HepG2 (cell line): ENCODE measurements around the gene LRP2. TPM values are rescaled to one million over a fixed set of nuclear protein-coding genes. Genes with fewer than 3 reads are reported as not detected.

ENCODE experiments used
- ATAC-seq: fragments of 200-7000 bp; cut with Tn5 transposase; 3 replicates; pipeline ENCODE4 v1.9.1; 2020; ENCODE audit warnings: mild to moderate bottlenecking, moderate library complexity
- BruUV-seq: library from RNA; stranded (reverse); fragments of 400-500 nt; replicated peaks from 2 replicates; lab custom pipeline; 2021; lab: Mats Ljungman, UMichigan
- CTCF ChIA-PET: fragments of 300-600 bp; formaldehyde crosslinking; extraction: SDS; loops from one replicate; lab custom pipeline; 2021; ENCODE audit warnings: low total read pairs, inconsistent platforms, low intra/inter-chr PET ratio; lab: Yijun Ruan, JAX
- POLR2A ChIA-PET: fragments of 350-600 bp; sonication (Branson Sonifier 250); formaldehyde crosslinking; loops from one replicate; lab custom pipeline; 2020; ENCODE audit warnings: antibody characterized with exemption, inconsistent platforms; lab: Yijun Ruan, JAX
- DNase-seq: peaks from one replicate; pipeline ENCODE4 v3.0.0-alpha.2; 2015; ENCODE audit warnings: low spot score
- FAIRE-seq: peaks from 3 replicates; lab custom pipeline; 2011; peaks lifted over from hg19 to GRCh38; lab: Jason Lieb, UNC
- H2AFZ ChIP-seq: one replicate; pipeline ENCODE4 v1.6.1; 2011; ENCODE audit warnings: low read length, inconsistent platforms
- H3K27ac ChIP-seq: fragments of 300-600 bp; 3 replicates; pipeline ENCODE4 v1.8.0; 2011; ENCODE audit warnings: mixed run types, mild to moderate bottlenecking, mixed read lengths, low read length, inconsistent platforms; ENCODE audit not compliant: insufficient read depth; ENCODE audit errors: extremely low read length
- H3K27me3 ChIP-seq, 2 experiments: fragments of 200-600 bp in 1 of 2; 2 replicates in 1 of 2; 3 replicates in 1 of 2; pipeline versions ENCODE4 v1.6.0 to v1.8.0; 2011; ENCODE audit warnings: low read length in 2 of 2, mild to moderate bottlenecking in 2 of 2, moderate library complexity in 2 of 2, inconsistent platforms in 1 of 2; ENCODE audit not compliant: insufficient read depth in 2 of 2, control insufficient read depth in 1 of 2
- H3K36me3 ChIP-seq, 2 experiments: fragments of 200-600 bp in 1 of 2; replicated peaks in 1 of 2; 2 replicates in 1 of 2; 3 replicates in 1 of 2; pipeline versions ENCODE4 v1.5.1 to v1.8.0; 2011; ENCODE audit warnings: low read length in 2 of 2, inconsistent platforms in 1 of 2; ENCODE audit not compliant: insufficient read depth in 2 of 2, control insufficient read depth in 1 of 2
- H3K4me1 ChIP-seq: 2 replicates; pipeline ENCODE4 v1.5.1; 2012; ENCODE audit warnings: low read length, inconsistent platforms; ENCODE audit not compliant: insufficient read depth
- H3K4me2 ChIP-seq: 2 replicates; pipeline ENCODE4 v1.6.0; 2011; ENCODE audit warnings: low read depth, low read length, inconsistent platforms
- H3K4me3 ChIP-seq, 3 experiments: fragments of 200-600 bp in 1 of 3; sonication (generic), shearing (Covaris generic) in 1 of 3; replicated peaks in 1 of 3; 2 replicates each; pipeline ENCODE4 v1.5.1; 2011 to 2016; ENCODE audit warnings: low read length in 3 of 3, inconsistent platforms in 2 of 3, low read depth in 2 of 3, mild to moderate bottlenecking in 2 of 3, control low read depth in 1 of 3, mixed read lengths in 1 of 3; ENCODE audit not compliant: insufficient read depth in 1 of 3
- H3K79me2 ChIP-seq: one replicate; pipeline ENCODE4 v1.6.1; 2011; ENCODE audit warnings: low read length, inconsistent platforms; ENCODE audit not compliant: insufficient read depth
- H3K9ac ChIP-seq: 2 replicates; pipeline ENCODE4 v1.6.0; 2011; ENCODE audit warnings: mild to moderate bottlenecking, low read depth, low read length, inconsistent platforms; ENCODE audit not compliant: insufficient read depth
- H3K9me3 ChIP-seq: 2 replicates; pipeline ENCODE4 v1.5.1; 2012; ENCODE audit warnings: mild to moderate bottlenecking, low read length
- H4K20me1 ChIP-seq: 2 replicates; pipeline ENCODE4 v1.6.0; 2011; ENCODE audit warnings: inconsistent platforms, mild to moderate bottlenecking, low read length, moderate library complexity; ENCODE audit not compliant: insufficient read depth
- BRF2 ChIP-seq: sonication (generic); formaldehyde crosslinking; IDR thresholded peaks from 2 replicates; pipeline ENCODE4 v1.8.1; 2022; ENCODE audit warnings: mild to moderate bottlenecking, missing genetic modification reagents
- KDM1A ChIP-seq: IDR thresholded peaks from 2 replicates; pipeline ENCODE4 v1.6.1; 2016; ENCODE audit warnings: missing compliant biosample characterization
- NCOR1 ChIP-seq: fragments of 200-600 bp; sonication (generic); IDR thresholded peaks from 2 replicates; pipeline ENCODE4 v1.7.0; 2017; ENCODE audit warnings: antibody characterized with exemption, low read length, borderline replicate concordance
- NFE2L1 ChIP-seq: sonication (generic); formaldehyde crosslinking; IDR thresholded peaks from 2 replicates; pipeline ENCODE4 v1.4.0; 2020; ENCODE audit warnings: missing genetic modification reagents, mild to moderate bottlenecking, borderline replicate concordance
- PHF21A ChIP-seq: sonication (generic); formaldehyde crosslinking; IDR thresholded peaks from 2 replicates; pipeline ENCODE4 v1.5.0; 2020; ENCODE audit warnings: mild to moderate bottlenecking, missing genetic modification reagents
- REXO4 ChIP-seq: sonication (generic); formaldehyde crosslinking; IDR thresholded peaks from 2 replicates; pipeline ENCODE4 v1.8.0; 2022; ENCODE audit warnings: missing genetic modification reagents, mild to moderate bottlenecking, borderline replicate concordance
- ZFP62 ChIP-seq: sonication (generic); formaldehyde crosslinking; IDR thresholded peaks from 2 replicates; pipeline ENCODE4 v1.4.0; 2020; ENCODE audit warnings: missing genetic modification reagents
- ZMYM4 ChIP-seq: sonication (generic); formaldehyde crosslinking; IDR thresholded peaks from 2 replicates; pipeline ENCODE4 v1.8.1; 2023; ENCODE audit warnings: mild to moderate bottlenecking, missing genetic modification reagents
- ZNF234 ChIP-seq: sonication (generic); formaldehyde crosslinking; conservative IDR thresholded peaks from 2 replicates; pipeline ENCODE4 v1.5.1; 2020; ENCODE audit warnings: mild to moderate bottlenecking, missing genetic modification reagents
- ZNF44 ChIP-seq: sonication (generic); formaldehyde crosslinking; IDR thresholded peaks from 2 replicates; pipeline ENCODE4 v1.5.1; 2020; ENCODE audit warnings: mild to moderate bottlenecking, missing genetic modification reagents
- WGBS: methylation state at CpG from one replicate; pipeline ENCODE4 v1.1.6; 2017; ENCODE audit warnings: low lambda C conversion rate; 5-methylcytosine and 5-hydroxymethylcytosine counted together
- in situ Hi-C: cut with HindIII; loops from 2 replicates; pipeline ENCODE4 v1.10.0; 2017; ENCODE audit warnings: low pct_unique_long_range_greater_than_20kb; ENCODE audit not compliant: extremely low pct_ligation_motif_present
- intact Hi-C: fragments of 100-400 bp; cut with micrococcal nuclease; formaldehyde crosslinking; loops from one replicate; pipeline ENCODE4 v1.10.0; 2022; ENCODE audit not compliant: unreplicated experiment
- polyA plus RNA-seq, 8 experiments: library from polyadenylated mRNA; depleted of rRNA in 3 of 8; stranded (reverse) in 7 of 8; unstranded in 1 of 8; fragments of >200 nt; fragmentation: Illumina TruSeq in 4 of 8; extraction: Trizol in 4 of 8; gene quantifications; 2 replicates each; pipeline versions ENCODE4 v1.2.1 to v1.2.3, GENCODE V29; 2011 to 2016; ENCODE audit warnings: low read depth in 4 of 8, missing spikeins in 1 of 8, mixed read lengths in 1 of 8; ENCODE audit not compliant: insufficient read depth in 1 of 8
- total RNA-seq, 5 experiments: library from RNA; depleted of rRNA; stranded (reverse); fragments of >200 nt; fragmentation: Illumina TruSeq; extraction: Trizol; gene quantifications; 2 replicates each; pipeline ENCODE4 v1.2.3, GENCODE V29; 2016; ENCODE audit warnings: low read depth in 1 of 5
- TF ChIP-seq, protein P1 (sequence below): fragments of 450-650 bp; IDR thresholded peaks from 2 replicates; pipeline ENCODE4 v1.6.1; 2017; ENCODE audit warnings: mild to moderate bottlenecking
- TF ChIP-seq, protein P2 (sequence below): sonication (generic); formaldehyde crosslinking; IDR thresholded peaks from 2 replicates; pipeline ENCODE4 v1.4.0; 2020; ENCODE audit warnings: missing genetic modification reagents, borderline replicate concordance
- TF ChIP-seq, protein P3 (sequence below): sonication (generic); formaldehyde crosslinking; IDR thresholded peaks from 2 replicates; pipeline ENCODE4 v1.4.0; 2020; ENCODE audit warnings: mild to moderate bottlenecking, missing genetic modification reagents, borderline replicate concordance

Gene LRP2
- total and polyA plus RNA-seq, 2 of the 13 experiments (the other 11 are each of a cell fraction or from before 2014, with no cell fraction given) = 0.03 to 0.15 TPM

- in situ Hi-C loops = no loop called here
- Histone ChIP-seq H3K36me3 (no peaks in the 10 kb centered on the region), H2AFZ (no peak overlapping the region)
- TF ChIP-seq ZFP62 (CRISPR knock-in tag) (no peak), ZNF44 (no peak), NCOR1 (no peak), KDM1A (no peak), NFE2L1 (CRISPR knock-in tag) (no peak), BRF2 (no peak), PHF21A (CRISPR knock-in tag) (no peak), ZMYM4 (no peak), REXO4 (no peak), ZNF234 (CRISPR knock-in tag) (no peak)
- TF ChIP-seq, protein P1, sequence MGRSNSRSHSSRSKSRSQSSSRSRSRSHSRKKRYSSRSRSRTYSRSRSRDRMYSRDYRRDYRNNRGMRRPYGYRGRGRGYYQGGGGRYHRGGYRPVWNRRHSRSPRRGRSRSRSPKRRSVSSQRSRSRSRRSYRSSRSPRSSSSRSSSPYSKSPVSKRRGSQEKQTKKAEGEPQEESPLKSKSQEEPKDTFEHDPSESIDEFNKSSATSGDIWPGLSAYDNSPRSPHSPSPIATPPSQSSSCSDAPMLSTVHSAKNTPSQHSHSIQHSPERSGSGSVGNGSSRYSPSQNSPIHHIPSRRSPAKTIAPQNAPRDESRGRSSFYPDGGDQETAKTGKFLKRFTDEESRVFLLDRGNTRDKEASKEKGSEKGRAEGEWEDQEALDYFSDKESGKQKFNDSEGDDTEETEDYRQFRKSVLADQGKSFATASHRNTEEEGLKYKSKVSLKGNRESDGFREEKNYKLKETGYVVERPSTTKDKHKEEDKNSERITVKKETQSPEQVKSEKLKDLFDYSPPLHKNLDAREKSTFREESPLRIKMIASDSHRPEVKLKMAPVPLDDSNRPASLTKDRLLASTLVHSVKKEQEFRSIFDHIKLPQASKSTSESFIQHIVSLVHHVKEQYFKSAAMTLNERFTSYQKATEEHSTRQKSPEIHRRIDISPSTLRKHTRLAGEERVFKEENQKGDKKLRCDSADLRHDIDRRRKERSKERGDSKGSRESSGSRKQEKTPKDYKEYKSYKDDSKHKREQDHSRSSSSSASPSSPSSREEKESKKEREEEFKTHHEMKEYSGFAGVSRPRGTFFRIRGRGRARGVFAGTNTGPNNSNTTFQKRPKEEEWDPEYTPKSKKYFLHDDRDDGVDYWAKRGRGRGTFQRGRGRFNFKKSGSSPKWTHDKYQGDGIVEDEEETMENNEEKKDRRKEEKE = no peak
- TF ChIP-seq, protein P2, sequence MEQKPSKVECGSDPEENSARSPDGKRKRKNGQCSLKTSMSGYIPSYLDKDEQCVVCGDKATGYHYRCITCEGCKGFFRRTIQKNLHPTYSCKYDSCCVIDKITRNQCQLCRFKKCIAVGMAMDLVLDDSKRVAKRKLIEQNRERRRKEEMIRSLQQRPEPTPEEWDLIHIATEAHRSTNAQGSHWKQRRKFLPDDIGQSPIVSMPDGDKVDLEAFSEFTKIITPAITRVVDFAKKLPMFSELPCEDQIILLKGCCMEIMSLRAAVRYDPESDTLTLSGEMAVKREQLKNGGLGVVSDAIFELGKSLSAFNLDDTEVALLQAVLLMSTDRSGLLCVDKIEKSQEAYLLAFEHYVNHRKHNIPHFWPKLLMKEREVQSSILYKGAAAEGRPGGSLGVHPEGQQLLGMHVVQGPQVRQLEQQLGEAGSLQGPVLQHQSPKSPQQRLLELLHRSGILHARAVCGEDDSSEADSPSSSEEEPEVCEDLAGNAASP = no peak
- TF ChIP-seq, protein P3, sequence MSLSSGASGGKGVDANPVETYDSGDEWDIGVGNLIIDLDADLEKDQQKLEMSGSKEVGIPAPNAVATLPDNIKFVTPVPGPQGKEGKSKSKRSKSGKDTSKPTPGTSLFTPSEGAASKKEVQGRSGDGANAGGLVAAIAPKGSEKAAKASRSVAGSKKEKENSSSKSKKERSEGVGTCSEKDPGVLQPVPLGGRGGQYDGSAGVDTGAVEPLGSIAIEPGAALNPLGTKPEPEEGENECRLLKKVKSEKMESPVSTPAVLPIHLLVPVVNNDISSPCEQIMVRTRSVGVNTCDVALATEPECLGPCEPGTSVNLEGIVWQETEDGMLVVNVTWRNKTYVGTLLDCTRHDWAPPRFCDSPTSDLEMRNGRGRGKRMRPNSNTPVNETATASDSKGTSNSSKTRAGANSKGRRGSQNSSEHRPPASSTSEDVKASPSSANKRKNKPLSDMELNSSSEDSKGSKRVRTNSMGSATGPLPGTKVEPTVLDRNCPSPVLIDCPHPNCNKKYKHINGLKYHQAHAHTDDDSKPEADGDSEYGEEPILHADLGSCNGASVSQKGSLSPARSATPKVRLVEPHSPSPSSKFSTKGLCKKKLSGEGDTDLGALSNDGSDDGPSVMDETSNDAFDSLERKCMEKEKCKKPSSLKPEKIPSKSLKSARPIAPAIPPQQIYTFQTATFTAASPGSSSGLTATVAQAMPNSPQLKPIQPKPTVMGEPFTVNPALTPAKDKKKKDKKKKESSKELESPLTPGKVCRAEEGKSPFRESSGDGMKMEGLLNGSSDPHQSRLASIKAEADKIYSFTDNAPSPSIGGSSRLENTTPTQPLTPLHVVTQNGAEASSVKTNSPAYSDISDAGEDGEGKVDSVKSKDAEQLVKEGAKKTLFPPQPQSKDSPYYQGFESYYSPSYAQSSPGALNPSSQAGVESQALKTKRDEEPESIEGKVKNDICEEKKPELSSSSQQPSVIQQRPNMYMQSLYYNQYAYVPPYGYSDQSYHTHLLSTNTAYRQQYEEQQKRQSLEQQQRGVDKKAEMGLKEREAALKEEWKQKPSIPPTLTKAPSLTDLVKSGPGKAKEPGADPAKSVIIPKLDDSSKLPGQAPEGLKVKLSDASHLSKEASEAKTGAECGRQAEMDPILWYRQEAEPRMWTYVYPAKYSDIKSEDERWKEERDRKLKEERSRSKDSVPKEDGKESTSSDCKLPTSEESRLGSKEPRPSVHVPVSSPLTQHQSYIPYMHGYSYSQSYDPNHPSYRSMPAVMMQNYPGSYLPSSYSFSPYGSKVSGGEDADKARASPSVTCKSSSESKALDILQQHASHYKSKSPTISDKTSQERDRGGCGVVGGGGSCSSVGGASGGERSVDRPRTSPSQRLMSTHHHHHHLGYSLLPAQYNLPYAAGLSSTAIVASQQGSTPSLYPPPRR (CRISPR knock-in tag) = no peak
- TF ChIP-seq, all 625 proteins: peak for 0
- H3K4me3 ChIP-seq = no peak overlapping the region
- H3K9me3 ChIP-seq = no peaks in the 10 kb centered on the region
- DNase-seq = no peak
- no peaks in the 10 kb centered on the region for H3K79me2 ChIP-seq
- intact Hi-C loops = no loop called here
- peak; percentile 4 for FAIRE-seq
- CTCF ChIA-PET = no interaction called here
- BruUV-seq = no TSS peak
- no peaks in the 10 kb centered on the region for H3K4me1 ChIP-seq
- no peak for ATAC-seq
- POLR2A ChIA-PET = no interaction called here
- no peaks in the 10 kb centered on the region for H4K20me1 ChIP-seq
- H3K9ac ChIP-seq = no peak overlapping the region
- H3K4me2 ChIP-seq = no peak overlapping the region
- no peak overlapping the region for H3K27ac ChIP-seq
- WGBS = 1% methylated on average over 2 of the region's 2 CpGs
- peaks cover 2 to 5% of the 10 kb centered on the region in 2 experiments; a peak in 2 of 5 replicates for H3K27me3 ChIP-seq
These were observed 246.0 kb downstream of the LRP2 start for GRCh38 chr2:169116327-169116726.
